Measurements from ENCODE around the gene SEMA4A.
"Not testable (repeated sequence)": the region's sequence is repeated elsewhere in the genome, so short reads cannot be mapped to it uniquely, and the experiment has no call there.

Gene SEMA4A

GRCh38 chr1:156198831-156199349 is 45.5 kb downstream of the SEMA4A start:
- no peak for DNase-seq

DNA sequence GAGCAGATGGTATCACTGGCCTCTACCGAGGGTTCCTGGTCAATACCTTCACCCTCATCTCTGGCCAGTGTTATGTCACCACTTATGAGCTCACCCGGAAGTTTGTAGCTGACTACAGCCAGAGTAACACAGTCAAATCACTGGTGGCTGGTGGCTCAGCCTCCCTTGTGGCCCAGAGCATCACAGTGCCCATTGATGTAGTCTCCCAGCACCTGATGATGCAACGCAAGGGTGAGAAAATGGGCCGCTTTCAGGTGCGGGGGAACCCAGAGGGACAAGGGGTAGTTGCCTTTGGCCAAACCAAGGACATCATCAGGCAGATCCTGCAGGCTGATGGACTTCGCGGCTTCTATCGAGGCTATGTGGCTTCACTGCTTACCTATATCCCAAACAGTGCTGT is 46.7 kb downstream of the SEMA4A start:
- DNase-seq: no peak

- peak; percentile 69 for DNase-seq
Measured at GRCh38 chr1:156203331-156203730, 49.9 kb downstream of the SEMA4A start.

DNA sequence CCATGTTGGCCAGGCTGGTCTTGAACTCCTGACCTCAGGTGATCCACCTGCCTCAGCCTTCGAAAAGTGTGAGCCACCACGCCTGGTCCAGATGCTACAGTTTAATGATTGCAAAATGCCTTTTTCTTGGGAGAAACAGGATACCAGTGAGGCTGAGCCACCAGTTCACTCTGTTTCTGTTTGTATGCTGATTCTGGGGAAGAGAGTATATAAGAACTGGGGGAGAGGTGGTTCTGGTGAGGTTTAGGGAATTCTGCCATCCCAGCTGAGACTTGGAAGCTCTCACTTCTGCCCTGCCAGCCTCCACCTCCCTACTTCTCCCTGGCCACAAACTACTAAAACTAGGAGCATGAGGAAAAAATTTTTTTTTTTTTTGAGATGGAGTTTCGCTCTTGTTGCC is 51.3 kb downstream of the SEMA4A start:
- DNase-seq: no peak

DNA sequence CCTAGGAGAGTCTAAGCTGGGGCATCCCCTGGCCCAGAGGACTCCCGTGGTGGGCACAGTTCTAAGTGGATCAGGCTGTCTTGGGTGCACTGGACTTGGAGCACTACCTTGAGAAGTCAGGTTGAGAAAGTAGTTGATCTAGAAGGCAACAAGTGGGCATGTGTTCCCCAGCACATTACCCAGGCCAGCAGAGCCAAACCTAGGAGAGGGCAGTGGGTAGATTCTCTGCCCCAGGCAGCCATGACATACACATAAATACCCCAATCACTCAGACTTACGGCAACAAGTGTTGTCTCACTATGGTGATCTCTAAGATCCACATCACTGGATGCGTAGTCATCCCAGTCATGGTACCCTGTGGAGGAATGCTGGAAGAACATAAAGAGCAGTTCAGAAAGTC is 57.9 kb downstream of the SEMA4A start:
- no peak for DNase-seq

- no peak for DNase-seq
Measured at GRCh38 chr1:156212130-156212529, 58.7 kb downstream of the SEMA4A start.

- DNase-seq: peak; percentile 97
Measured at GRCh38 chr1:156212833-156213643, 59.7 kb downstream of the SEMA4A start, which contains the start of gene PMF1. Gene PMF1 (plus strand): TSS chr1:156213007. CDS start chr1:156213016, 9 bp downstream.

DNA sequence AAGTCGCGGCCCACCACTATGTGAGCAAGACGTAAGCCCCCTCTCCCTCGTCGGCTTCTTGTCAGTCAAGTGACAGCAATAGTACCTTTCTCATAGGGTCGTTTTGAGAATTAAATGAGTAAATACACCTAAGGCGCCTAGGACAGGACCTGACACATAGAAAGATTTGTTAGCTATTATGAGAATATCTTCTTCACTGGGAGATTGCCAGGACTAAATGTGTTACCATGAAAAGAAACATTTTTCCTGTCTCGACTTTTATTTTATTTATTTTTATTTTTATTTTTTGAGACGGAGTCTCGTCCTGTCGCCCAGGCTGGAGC is 60.2 kb downstream of the SEMA4A start:
- no peak for DNase-seq

- DNase-seq: peak; percentile 59
Measured at GRCh38 chr1:156214024-156214748, 60.8 kb downstream of the SEMA4A start.

DNA sequence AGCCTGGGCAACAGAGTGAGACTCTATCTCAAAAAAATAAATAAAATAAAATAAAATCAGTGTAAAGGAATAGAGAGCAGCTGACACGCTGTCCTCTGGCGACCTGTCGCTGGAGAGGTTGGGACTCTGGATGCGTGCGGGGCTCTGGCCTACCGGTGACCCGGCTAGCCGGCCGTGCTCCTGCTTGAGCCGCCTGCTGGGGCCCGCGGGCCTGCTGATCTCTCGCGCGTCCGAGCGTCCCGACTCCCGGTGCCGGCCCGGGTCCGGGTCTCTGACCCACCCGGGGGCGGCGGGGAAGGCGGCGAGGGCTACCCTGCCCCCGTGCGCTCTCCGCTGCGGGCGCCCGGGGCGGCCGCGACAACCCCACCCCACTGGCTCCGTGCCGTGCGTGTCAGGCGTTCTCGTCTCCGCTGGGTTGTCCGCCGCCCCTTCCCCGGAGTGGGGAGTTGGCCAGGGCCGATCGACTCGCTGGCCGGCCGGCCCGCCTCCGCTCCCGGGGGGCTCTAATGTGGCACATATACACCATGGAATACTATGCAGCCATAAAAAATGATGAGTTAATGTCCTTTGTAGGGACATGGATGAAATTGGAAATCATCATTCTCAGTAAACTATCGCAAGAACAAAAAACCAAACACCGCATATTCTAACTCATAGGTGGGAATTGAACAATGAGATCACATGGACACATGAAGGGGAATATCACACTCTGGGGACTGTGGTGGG is 63.1 kb downstream of the SEMA4A start:
- not testable (repeated sequence) for DNase-seq

- DNase-seq: no peak
Measured at GRCh38 chr1:156217871-156218270, 64.5 kb downstream of the SEMA4A start.

DNA sequence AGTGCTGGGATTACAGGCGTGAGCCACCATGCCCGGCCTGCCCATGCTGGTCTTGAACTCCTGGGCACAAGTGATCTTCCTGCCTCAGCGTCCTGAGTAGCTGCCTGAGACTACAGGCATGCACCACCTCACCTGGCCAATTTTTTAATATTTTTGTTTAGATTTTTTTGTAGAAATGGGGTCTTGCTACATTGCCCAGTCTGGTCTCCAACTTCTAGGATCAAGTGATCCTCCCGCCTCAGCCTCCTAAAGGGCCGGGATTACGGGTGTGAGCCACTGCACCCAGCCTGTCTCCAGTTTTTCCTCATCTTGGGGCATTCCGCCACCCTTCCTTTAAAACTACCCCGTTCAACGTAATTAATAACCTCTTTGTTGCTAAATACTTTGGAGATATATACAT is 66.8 kb downstream of the SEMA4A start:
- no peak for DNase-seq

DNA sequence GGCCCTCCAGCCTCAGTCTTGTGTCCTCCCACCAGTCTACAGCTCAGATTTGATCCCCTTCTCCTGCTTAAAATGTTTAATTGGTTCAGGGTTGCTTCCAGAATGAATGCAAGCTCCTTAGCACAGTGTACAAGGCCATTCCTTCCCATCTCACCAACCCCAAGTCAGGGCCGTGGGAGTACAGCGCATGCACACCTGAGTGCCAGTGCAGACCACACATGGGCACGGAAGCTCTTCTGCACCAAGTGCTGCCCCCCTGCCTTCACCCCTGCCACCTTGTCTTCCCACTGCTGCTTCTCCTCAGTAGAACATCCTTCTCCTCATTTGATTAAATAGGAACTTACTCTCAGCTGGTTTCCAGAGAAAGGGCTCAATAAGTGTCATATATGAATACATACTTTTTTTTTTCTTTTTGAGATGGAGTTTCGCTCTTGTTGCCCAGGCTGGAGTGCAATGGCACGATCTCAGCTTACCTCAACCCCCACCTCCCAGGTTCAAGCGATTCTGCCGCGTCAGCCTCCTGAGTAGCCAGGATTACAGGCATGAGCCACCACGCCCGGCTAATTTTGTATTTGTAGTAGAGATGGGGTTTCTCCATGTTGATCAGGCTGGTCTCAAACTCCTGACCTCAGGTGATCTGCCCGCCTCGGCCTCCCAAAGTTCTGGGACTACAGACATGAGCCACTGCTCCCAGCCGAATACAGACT is 68.8 kb downstream of the SEMA4A start:
- DNase-seq: no peak

DNA sequence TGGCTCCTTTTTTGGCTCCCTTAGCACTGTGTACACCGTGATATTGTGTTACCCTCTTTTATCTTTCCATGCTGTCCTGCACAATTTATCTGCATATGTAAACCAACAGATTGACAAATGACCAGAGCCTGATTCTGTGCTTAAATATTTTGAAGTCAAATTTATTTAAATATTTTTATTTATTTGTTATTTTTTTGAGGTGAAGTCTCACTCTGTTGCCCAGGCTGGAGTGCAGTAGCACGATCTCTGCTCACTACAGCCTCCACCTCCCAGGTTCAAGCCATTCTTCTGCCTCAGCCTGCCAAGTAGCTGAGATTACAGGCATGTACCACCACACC is 72.3 kb downstream of the SEMA4A start:
- no peak for DNase-seq

DNA sequence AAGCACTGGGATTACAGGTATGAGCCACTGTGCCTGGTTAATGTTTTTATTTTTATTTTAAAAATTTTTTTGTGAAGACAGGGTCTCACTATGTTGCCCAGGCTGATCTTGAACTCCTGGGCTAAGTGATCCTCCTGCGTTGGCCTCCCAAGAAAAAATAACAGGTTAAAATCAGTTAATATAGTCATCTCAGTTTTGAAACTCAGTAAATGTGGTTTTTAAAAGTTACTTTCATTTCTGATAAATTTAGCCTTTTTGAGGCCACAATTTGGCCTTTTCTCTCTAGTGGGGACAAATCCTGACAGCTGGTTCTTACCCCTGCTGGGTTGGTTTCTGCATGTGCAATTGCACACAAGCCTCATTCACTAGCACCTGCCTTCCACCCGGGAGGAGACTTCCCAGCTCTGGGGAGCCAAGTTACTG is 72.7 kb downstream of the SEMA4A start:
- DNase-seq: no peak

GRCh38 chr1:156226782-156227181 is 73.4 kb downstream of the SEMA4A start:
- DNase-seq: no peak

Data from fibroblast of skin of back (primary cell).